Mucosa of descending colon (tissue), 3 donors: Measurements from ENCODE around the gene TTF1. TPM values are rescaled to one million over a fixed set of nuclear protein-coding genes. Genes with fewer than 3 reads are reported as not detected.

Source experiments
- ATAC-seq: fragments of 200-7000 bp; cut with Tn5 transposase; one replicate; pipeline ENCODE4 v1.9.1; 2020; ENCODE audit warnings: mild to moderate bottlenecking, moderate library complexity
- DNase-seq, 3 donors: peaks; one replicate each; pipeline ENCODE4 v3.0.0-alpha.2; 2020
- H3K36me3 ChIP-seq: fragments of 200-600 bp; one replicate; pipeline ENCODE4 v1.8.0; 2021; ENCODE audit warnings: low read depth, mild to moderate bottlenecking
- H3K4me1 ChIP-seq: fragments of 200-600 bp; one replicate; pipeline ENCODE4 v1.8.0; 2021; ENCODE audit warnings: low read depth, mild to moderate bottlenecking
- H3K4me3 ChIP-seq: fragments of 200-600 bp; one replicate; pipeline ENCODE4 v1.8.0; 2021; ENCODE audit warnings: mild to moderate bottlenecking
- H3K9me3 ChIP-seq: fragments of 200-600 bp; one replicate; pipeline ENCODE4 v1.8.0; 2021; ENCODE audit warnings: mild to moderate bottlenecking
- intact Hi-C, 2 donors: fragments of 100-400 bp; cut with DNase I in 1 of 2; cut with micrococcal nuclease in 1 of 2; formaldehyde crosslinking; loops; one replicate each; pipeline versions ENCODE4 v1.11.0 to v1.11.1; 2022; cut with DNase I, micrococcal nuclease
- total RNA-seq, 3 donors: library from RNA; stranded (reverse); fragmentation: NEBNext Ultra II Directional in 2 of 3; extraction: Animal tissue kit (Norgen Biotek cat#: 25700) in 2 of 3; gene quantifications; one replicate each; pipeline versions ENCODE4 v1.2.1 to v1.2.4, GENCODE V29; 2021 to 2023
- TF ChIP-seq, protein P1 (sequence below): fragments of 200-600 bp; IDR thresholded peaks from one replicate; pipeline ENCODE4 v1.8.0; 2022; ENCODE audit warnings: antibody characterized with exemption, mild to moderate bottlenecking
- donor health status: DM: no; HTN: no; CAD: no; lungs with moderate emphysema.
- donor health status: DM: no; HTN: no; CAD: no.
- donor health status: DM: no; HTN: yes; CAD: no.

TTF1 gene
- total RNA-seq, 3 donors from 2014 or later, result 9.1 to 15.1 (median 9.7) TPM

DNA sequence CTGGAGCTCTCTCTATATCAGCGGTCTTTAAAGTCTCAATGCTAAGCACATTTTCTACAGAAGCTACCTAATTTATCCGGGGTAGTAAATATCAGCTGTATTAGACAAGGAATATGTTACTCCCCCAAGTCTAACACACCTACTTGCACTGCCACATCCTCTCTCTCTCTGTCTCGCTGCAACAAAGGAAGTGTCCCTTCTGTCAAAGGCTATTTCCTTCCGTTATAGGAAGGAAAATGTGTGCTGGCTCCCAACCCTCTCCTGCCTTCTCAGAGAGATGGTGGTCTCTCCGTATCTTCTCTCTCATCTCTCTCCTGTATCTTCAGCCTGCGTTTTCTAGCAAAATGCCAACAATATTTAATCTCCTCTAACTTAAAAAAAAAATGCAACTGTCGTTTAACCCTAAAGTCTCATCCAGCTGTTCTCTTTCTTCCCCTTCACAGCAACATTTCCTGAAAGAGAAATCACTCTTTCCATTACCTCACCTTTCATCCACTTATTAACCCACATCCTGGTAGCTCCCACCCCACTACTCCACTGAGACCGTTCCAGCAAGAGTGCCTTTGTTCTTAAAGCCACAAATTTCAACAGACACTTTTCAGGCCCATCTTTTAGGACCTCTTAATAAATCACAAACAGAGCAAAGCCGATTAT, 2.3 kb downstream of the TTF1 start:
- no peak for ATAC-seq
- H3K9me3 ChIP-seq, result no peaks in the 10 kb centered on the region
- TF ChIP-seq, protein P1, sequence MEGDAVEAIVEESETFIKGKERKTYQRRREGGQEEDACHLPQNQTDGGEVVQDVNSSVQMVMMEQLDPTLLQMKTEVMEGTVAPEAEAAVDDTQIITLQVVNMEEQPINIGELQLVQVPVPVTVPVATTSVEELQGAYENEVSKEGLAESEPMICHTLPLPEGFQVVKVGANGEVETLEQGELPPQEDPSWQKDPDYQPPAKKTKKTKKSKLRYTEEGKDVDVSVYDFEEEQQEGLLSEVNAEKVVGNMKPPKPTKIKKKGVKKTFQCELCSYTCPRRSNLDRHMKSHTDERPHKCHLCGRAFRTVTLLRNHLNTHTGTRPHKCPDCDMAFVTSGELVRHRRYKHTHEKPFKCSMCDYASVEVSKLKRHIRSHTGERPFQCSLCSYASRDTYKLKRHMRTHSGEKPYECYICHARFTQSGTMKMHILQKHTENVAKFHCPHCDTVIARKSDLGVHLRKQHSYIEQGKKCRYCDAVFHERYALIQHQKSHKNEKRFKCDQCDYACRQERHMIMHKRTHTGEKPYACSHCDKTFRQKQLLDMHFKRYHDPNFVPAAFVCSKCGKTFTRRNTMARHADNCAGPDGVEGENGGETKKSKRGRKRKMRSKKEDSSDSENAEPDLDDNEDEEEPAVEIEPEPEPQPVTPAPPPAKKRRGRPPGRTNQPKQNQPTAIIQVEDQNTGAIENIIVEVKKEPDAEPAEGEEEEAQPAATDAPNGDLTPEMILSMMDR, result no peak
- DNase-seq, result no peak
- intact Hi-C loops, result no loop called here
- H3K36me3 ChIP-seq, result no peaks in the 10 kb centered on the region
- peaks cover 11% of the 10 kb centered on the region for H3K4me1 ChIP-seq
- H3K4me3 ChIP-seq, result no peak overlapping the region

DNA sequence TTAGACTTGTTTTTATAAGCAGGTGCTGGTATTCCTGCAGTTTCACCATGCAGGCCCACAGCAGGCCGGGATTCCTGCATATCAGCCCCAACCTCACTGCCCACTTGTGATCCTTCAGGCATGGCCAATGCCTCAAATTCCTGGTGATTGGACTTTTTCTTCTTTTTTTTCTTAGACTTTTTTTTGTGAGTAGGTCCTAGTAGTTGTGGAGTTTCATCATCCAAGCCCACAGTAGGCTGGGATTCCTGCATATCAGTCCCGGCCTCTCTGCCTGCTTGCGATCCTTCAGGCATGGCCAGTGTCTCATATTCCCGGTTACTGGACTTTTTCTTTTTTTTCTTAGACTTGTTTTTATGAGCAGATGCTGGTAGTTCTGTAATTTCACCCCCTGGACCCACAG, 4.8 kb downstream of the TTF1 start:
- TF ChIP-seq, protein P1, result no peak

DNA sequence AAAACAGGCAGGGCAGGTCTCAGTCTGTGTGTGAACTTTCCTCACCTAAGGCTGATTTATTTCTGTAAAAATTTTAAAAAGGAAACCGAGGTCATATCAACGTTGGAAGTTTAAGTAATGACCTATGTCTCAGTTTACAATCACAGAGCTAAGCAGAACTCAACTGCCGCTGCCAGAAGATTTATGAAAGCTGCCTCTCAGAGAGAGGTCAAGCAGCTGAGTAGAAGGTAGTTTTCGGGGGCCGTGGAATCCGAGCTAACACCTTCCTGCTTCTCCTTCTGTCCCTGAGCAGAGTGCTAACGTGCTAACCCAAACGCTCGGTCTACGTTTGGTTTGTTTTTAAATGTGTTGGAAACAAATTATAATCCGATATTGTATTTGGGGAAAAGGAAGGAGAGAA, 11.1 kb downstream of the TTF1 start:
- intact Hi-C loops, result no loop called here
- H3K4me3 ChIP-seq, result no peak overlapping the region
- no peaks in the 10 kb centered on the region for H3K4me1 ChIP-seq
- TF ChIP-seq, protein P1, result no peak
- H3K9me3 ChIP-seq, result no peaks in the 10 kb centered on the region
- H3K36me3 ChIP-seq, result peaks cover 18% of the 10 kb centered on the region
- ATAC-seq, result no peak
- DNase-seq, result no peak

More for the DNA sequence above, 4.8 kb downstream of the TTF1 start:
- no peak for DNase-seq
- Histone ChIP-seq H3K4me1 (peaks cover 7% of the 10 kb centered on the region), H3K9me3 (no peaks in the 10 kb centered on the region), H3K36me3 (no peaks in the 10 kb centered on the region), H3K4me3 (no peak overlapping the region)
- intact Hi-C loops, result no loop called here
- no peak for ATAC-seq

DNA sequence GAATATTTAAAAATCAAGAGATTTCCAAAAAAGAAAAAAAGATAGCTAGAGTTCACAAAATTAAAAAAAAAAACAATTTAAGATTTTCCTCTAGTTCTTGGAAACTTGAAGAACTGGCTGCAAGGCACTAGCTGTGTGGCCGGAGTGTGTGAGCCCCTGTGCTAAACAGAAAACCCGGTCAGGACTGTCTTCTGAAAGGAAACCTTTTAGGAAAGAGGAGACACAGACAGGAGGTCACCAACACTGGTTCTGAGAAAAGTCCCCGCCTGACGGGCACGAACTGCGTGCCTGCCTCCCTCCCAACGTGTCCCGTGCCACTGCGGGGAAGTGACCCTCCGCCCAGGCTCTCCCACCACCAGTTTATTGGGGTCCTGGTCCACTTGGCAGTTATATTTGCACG, 15.2 kb downstream of the TTF1 start:
- Histone ChIP-seq H3K4me3 (no peak overlapping the region), H3K36me3 (peaks cover 24% of the 10 kb centered on the region), H3K9me3 (no peaks in the 10 kb centered on the region), H3K4me1 (no peaks in the 10 kb centered on the region)
- ATAC-seq (no peak), DNase-seq (no peak)
- intact Hi-C loops, result no loop called here
- TF ChIP-seq, protein P1, result no peak

DNA sequence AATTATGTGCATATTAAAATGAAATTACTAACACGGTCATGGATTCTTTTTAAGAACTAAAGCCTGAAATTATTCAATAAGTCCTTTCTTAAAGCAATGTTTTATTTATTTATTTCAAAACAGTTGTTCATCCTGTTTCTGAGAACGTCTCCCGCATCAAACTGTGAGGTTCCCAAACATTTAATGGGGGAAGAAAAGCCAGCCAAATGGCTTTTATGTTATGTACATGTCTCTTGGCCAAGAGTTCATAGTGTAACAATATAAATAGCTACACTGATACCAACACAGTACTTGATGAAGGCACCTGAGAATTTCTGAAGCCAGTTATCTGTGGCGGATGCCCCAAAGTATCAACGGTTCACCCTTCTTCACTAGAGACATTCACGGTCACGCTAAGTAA, 15.7 kb downstream of the TTF1 start:
- DNase-seq, result no peak
- H3K36me3 ChIP-seq, result peaks cover 24% of the 10 kb centered on the region
- ATAC-seq, result no peak
- no peak overlapping the region for H3K4me3 ChIP-seq
- no peaks in the 10 kb centered on the region for H3K4me1 ChIP-seq
- H3K9me3 ChIP-seq, result no peaks in the 10 kb centered on the region
- intact Hi-C loops, result no loop called here
- TF ChIP-seq, protein P1, result no peak

DNA sequence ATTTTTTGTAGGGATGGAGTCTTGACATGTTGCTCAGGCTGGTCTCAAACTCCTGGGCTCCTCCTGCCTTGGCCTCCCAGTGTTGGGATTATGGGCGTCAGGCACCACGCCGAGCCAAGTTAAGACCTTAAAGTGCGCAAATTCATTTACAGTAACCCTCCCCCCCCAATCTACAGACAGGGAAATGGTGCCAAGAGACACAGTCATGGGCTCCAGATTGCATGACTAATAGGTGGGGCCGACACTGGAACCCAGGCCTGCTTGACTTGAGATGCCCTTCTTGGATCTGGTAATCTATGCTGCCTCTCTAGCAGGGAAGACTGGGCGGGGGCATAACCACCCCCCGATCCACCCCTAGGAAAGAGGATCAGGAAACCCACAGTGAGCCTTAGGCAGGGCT, 19.5 kb downstream of the TTF1 start:
- Histone ChIP-seq H3K4me1 (no peaks in the 10 kb centered on the region), H3K4me3 (no peak overlapping the region), H3K9me3 (no peaks in the 10 kb centered on the region), H3K36me3 (peaks cover 23% of the 10 kb centered on the region)
- DNase-seq, result no peak
- ATAC-seq, result no peak
- intact Hi-C loops, result no loop called here
- TF ChIP-seq, protein P1, result no peak
